ENCODE results near the gene AMFR. TPM values are rescaled to one million over a fixed set of nuclear protein-coding genes. Genes with fewer than 3 reads are reported as not detected.

Gene AMFR
- polyA plus RNA-seq, 1 donor (not counting 4 experiments of a cell fraction or from before 2014, with no cell fraction given): 36.9 TPM

GRCh38 chr16:56355221-56355620, 70.1 kb downstream of the AMFR start:
- DNase-seq (ENCODE audit: low read depth, low spot score) (no peak), FAIRE-seq (no peak)
- dilution Hi-C loops (cut with MboI; ENCODE audit: extremely low pct_ligation_motif_present, low sequenced_read_pairs): no loop called here
- Histone ChIP-seq H3K9ac (ENCODE audit: control insufficient read depth, extremely low read depth, insufficient read depth, low read length) (no peak overlapping the region), H3K4me1 (ENCODE audit: control insufficient read depth, extremely low read depth, insufficient read depth, low read length) (peaks cover 4% of the 10 kb centered on the region), H3K79me2 (ENCODE audit: control insufficient read depth, insufficient read depth, low read length) (no peaks in the 10 kb centered on the region), H3K27ac (ENCODE audit: control insufficient read depth, insufficient read depth, low read length) (no peak overlapping the region), H3K9me3 (ENCODE audit: control insufficient read depth, low read depth, low read length) (no peaks in the 10 kb centered on the region), H3K4me2 (ENCODE audit: control insufficient read depth, extremely low read depth, insufficient read depth, low read depth, low read length) (no peak overlapping the region), H3K36me3 (ENCODE audit: control insufficient read depth in 2 of 2, extremely low read depth in 1 of 2, insufficient read depth in 2 of 2, low read length in 2 of 2) (no peaks in the 10 kb centered on the region), H2AFZ (ENCODE audit: control insufficient read depth, low read length) (no peak overlapping the region), H3K9me1 (ENCODE audit: control insufficient read depth, extremely low read depth, insufficient read depth, low read length) (no peaks in the 10 kb centered on the region), H4K20me1 (ENCODE audit: control insufficient read depth, extremely low read depth, insufficient read depth, low read length) (no peaks in the 10 kb centered on the region), H3K27me3 (ENCODE audit: control insufficient read depth, extremely low read depth, insufficient read depth, low read length) (peaks cover 8% of the 10 kb centered on the region), H3K4me3 (ENCODE audit: control insufficient read depth in 2 of 3, extremely low read depth in 1 of 3, insufficient read depth in 2 of 3, low read depth in 1 of 3, low read length in 3 of 3) (no peak overlapping the region)
- TF ChIP-seq EZH2 (IDR thresholded peaks at IDR 0.05; ENCODE audit: low read length) (no peak), CTCF (optimal IDR thresholded peaks at IDR 0.05 in 1 of 3, IDR thresholded peaks at IDR 0.05 in 1 of 3, conservative IDR thresholded peaks at IDR 0.05 in 1 of 3; ENCODE audit: extremely low read depth in 1 of 3, insufficient read depth in 2 of 3, low read length in 3 of 3) (no peak)

GRCh38 chr16:56354746-56355145, 70.6 kb downstream of the AMFR start:
- Histone ChIP-seq H3K4me3 (ENCODE audit: control insufficient read depth in 2 of 3, extremely low read depth in 1 of 3, insufficient read depth in 2 of 3, low read depth in 1 of 3, low read length in 3 of 3) (no peak overlapping the region), H3K9me1 (ENCODE audit: control insufficient read depth, extremely low read depth, insufficient read depth, low read length) (no peaks in the 10 kb centered on the region), H3K9me3 (ENCODE audit: control insufficient read depth, low read depth, low read length) (no peaks in the 10 kb centered on the region), H3K4me1 (ENCODE audit: control insufficient read depth, extremely low read depth, insufficient read depth, low read length) (peaks cover 4% of the 10 kb centered on the region), H3K4me2 (ENCODE audit: control insufficient read depth, extremely low read depth, insufficient read depth, low read depth, low read length) (no peak overlapping the region), H3K79me2 (ENCODE audit: control insufficient read depth, insufficient read depth, low read length) (no peaks in the 10 kb centered on the region), H3K27ac (ENCODE audit: control insufficient read depth, insufficient read depth, low read length) (no peak overlapping the region), H3K9ac (ENCODE audit: control insufficient read depth, extremely low read depth, insufficient read depth, low read length) (no peak overlapping the region), H4K20me1 (ENCODE audit: control insufficient read depth, extremely low read depth, insufficient read depth, low read length) (no peaks in the 10 kb centered on the region), H3K36me3 (ENCODE audit: control insufficient read depth in 2 of 2, extremely low read depth in 1 of 2, insufficient read depth in 2 of 2, low read length in 2 of 2) (no peaks in the 10 kb centered on the region), H2AFZ (ENCODE audit: control insufficient read depth, low read length) (no peak overlapping the region), H3K27me3 (ENCODE audit: control insufficient read depth, extremely low read depth, insufficient read depth, low read length) (peaks cover 12% of the 10 kb centered on the region)
- TF ChIP-seq CTCF (optimal IDR thresholded peaks at IDR 0.05 in 1 of 3, IDR thresholded peaks at IDR 0.05 in 1 of 3, conservative IDR thresholded peaks at IDR 0.05 in 1 of 3; ENCODE audit: extremely low read depth in 1 of 3, insufficient read depth in 2 of 3, low read length in 3 of 3) (no peak), EZH2 (IDR thresholded peaks at IDR 0.05; ENCODE audit: low read length) (no peak)
- dilution Hi-C loops (cut with MboI; ENCODE audit: extremely low pct_ligation_motif_present, low sequenced_read_pairs): no loop called here
- no peak for FAIRE-seq
- no peak for DNase-seq (ENCODE audit: low read depth, low spot score)

Measured in keratinocyte (primary cell).